Measurements from ENCODE around the gene ALDH9A1.

GRCh38 chr1:165661703-165662102, 36.7 kb downstream of the ALDH9A1 start:
- no peak for TF ChIP-seq CTCF (IDR thresholded peaks at IDR 0.05; ENCODE audit: control extremely low read depth in 1 of 3, insufficient read depth in 1 of 3, low read depth in 1 of 3, low read length in 3 of 3)
- no peak for TF ChIP-seq GTF2F1 (IDR thresholded peaks at IDR 0.05; ENCODE audit: borderline replicate concordance, low read depth, low read length)
- no peak for TF ChIP-seq RFX5 (IDR thresholded peaks at IDR 0.05; ENCODE audit: borderline replicate concordance, low read depth, low read length)
- TF ChIP-seq EZH2 (IDR thresholded peaks at IDR 0.05; ENCODE audit: low read depth, low read length, severe bottlenecking): no peak

Data from H1 (cell line).